ENCODE results near the gene ITGB3. TPM values are rescaled to one million over a fixed set of nuclear protein-coding genes. Genes with fewer than 3 reads are reported as not detected.
A peak's percentile ranks its signal among the peaks of the same experiment; 100 is the strongest.

Gene ITGB3
- total RNA-seq, 1 experiment from 2014 or later = 11.5 TPM

DNA sequence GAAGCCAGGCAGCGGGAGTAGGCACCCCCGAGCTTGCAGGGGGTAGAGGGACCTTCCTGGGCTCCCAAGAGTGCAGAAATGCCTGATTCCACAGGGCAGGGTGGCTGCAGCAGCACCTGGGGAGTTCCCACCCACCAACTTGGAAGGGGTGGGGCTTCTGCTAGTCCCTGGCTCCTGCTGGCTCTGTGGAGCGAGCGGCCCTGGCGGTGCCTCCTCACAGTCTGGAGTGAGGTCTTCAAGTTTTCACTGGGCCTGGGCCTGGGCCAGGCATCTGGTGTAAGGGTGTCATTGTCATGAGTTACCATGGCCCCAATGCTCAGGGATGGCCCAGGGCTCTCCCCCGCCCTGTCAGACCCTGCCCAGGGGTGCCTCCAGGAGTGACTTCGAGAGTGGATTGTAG, 15.8 kb upstream of the ITGB3 start:
- DNase-seq (ENCODE audit: low read depth, low spot score) = no peak
- in situ Hi-C loops (cut with HindIII; ENCODE audit: low pct_unique_long_range_greater_than_20kb, low sequenced_read_pairs) = no loop called here

GRCh38 chr17:47238321-47239010, 15.2 kb upstream of the ITGB3 start:
- in situ Hi-C loops (cut with HindIII; ENCODE audit: low pct_unique_long_range_greater_than_20kb, low sequenced_read_pairs) = no loop called here
- DNase-seq (ENCODE audit: low read depth, low spot score) = no peak

GRCh38 chr17:47239619-47239966, 14.0 kb upstream of the ITGB3 start:
- no peak for DNase-seq (ENCODE audit: low read depth, low spot score)
- in situ Hi-C loops (cut with HindIII; ENCODE audit: low pct_unique_long_range_greater_than_20kb, low sequenced_read_pairs) = no loop called here

- peak; percentile 97 for DNase-seq (ENCODE audit: low read depth, low spot score)
- in situ Hi-C loops (cut with HindIII; ENCODE audit: low pct_unique_long_range_greater_than_20kb, low sequenced_read_pairs) = no loop called here
Observed at GRCh38 chr17:47239967-47240651, 13.5 kb upstream of the ITGB3 start.

DNA sequence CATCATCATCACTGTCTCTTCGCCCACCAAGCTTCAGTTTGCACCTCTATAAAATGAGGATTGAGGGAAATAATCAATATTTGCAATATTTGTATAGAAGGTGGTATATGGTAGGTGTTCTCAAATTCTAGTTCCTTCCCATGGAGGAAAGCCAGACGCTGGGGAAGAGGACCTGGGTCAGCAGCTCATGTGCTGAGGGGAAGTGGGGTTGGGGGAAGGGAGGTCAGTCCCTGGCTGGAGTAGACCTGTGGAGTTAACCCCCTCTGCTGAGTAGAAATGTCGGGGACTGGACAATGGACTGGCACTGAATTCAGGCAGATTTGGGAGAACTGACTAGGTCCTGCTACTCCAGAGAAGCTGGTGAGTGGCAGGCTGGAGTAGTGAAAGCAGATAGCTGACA, 12.8 kb upstream of the ITGB3 start:
- DNase-seq (ENCODE audit: low read depth, low spot score) = no peak
- in situ Hi-C loops (cut with HindIII; ENCODE audit: low pct_unique_long_range_greater_than_20kb, low sequenced_read_pairs) = no loop called here

GRCh38 chr17:47242648-47243047, 11.0 kb upstream of the ITGB3 start:
- no peak for DNase-seq (ENCODE audit: low read depth, low spot score)
- in situ Hi-C loops (cut with HindIII; ENCODE audit: low pct_unique_long_range_greater_than_20kb, low sequenced_read_pairs) = no loop called here

DNA sequence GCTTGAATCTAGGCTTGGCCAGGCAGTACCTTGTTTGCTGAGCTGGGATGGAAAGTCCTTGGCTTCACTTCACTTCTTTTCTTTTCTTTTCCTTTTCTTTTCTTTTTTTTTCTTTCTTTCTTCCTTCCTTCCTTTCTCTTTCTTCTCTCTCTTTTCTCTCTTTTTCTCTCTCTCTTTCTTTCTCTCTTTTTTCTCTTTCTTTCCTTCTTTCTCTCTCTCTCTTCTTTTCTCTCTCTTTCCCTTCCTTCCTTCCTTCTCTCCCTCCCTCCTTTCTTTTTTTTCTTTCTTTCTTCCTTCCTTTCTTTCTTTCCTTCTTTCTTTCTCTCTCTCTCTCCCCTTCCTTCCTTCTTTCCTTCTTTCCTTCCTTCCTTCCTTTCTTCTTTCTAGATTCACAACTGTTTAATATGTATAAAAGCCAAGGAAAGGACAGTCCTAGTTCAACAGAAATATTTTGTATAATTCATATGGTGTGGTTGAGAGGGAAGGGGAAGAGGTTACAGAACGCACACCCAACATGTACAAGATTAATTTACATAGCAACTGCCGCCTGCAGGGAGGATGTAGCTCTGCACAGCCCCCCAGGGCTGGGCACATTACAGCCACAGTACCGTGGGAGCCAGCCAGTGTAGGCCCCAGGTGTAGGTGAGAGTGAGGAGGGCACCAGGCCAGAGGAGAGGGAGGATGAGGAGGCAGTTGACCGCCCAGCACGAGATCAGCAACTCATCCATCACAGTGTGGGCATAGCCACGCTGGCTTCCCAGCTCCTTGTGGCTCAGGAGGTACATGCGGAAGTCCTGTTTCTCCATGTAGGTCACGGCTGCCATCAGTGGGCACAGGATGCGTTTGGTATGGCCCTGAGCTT, 9.7 kb upstream of the ITGB3 start:
- DNase-seq (ENCODE audit: low read depth, low spot score) = no peak
- in situ Hi-C loops (cut with HindIII; ENCODE audit: low pct_unique_long_range_greater_than_20kb, low sequenced_read_pairs) = no loop called here

DNA sequence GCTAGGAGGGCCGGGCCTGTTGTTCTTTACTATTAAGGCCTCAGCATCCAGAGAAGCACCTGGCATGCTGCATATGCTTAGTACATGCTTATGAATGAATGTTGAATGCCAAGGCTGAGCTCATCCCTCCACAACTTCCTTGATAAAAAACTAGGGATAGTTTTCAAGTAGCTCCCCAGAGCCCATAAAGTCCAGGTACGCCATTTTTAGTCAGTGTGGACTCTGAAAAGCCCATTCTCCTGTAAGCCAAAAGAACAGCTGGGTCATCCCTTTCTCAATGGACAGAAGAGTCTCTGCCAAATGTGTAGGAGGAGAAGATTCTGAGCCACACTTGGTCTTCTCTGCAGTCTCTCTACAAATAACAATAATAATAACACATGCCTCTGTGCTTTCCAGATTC, 8.9 kb upstream of the ITGB3 start:
- in situ Hi-C loops (cut with HindIII; ENCODE audit: low pct_unique_long_range_greater_than_20kb, low sequenced_read_pairs) = no loop called here

GRCh38 chr17:47246120-47246519, 7.5 kb upstream of the ITGB3 start:
- no peak for DNase-seq (ENCODE audit: low read depth, low spot score)
- in situ Hi-C loops (cut with HindIII; ENCODE audit: low pct_unique_long_range_greater_than_20kb, low sequenced_read_pairs) = no loop called here

More for the DNA sequence above, 8.9 kb upstream of the ITGB3 start:
- no peak for DNase-seq (ENCODE audit: low read depth, low spot score)

GRCh38 chr17:47250855-47251254, 2.8 kb upstream of the ITGB3 start:
- in situ Hi-C loops (cut with HindIII; ENCODE audit: low pct_unique_long_range_greater_than_20kb, low sequenced_read_pairs) = no loop called here

GRCh38 chr17:47251421-47251940, 2.1 kb upstream of the ITGB3 start:
- no peak for DNase-seq (ENCODE audit: low read depth, low spot score)
- in situ Hi-C loops (cut with HindIII; ENCODE audit: low pct_unique_long_range_greater_than_20kb, low sequenced_read_pairs) = no loop called here

More at GRCh38 chr17:47250855-47251254, 2.8 kb upstream of the ITGB3 start:
- no peak for DNase-seq (ENCODE audit: low read depth, low spot score)

DNA sequence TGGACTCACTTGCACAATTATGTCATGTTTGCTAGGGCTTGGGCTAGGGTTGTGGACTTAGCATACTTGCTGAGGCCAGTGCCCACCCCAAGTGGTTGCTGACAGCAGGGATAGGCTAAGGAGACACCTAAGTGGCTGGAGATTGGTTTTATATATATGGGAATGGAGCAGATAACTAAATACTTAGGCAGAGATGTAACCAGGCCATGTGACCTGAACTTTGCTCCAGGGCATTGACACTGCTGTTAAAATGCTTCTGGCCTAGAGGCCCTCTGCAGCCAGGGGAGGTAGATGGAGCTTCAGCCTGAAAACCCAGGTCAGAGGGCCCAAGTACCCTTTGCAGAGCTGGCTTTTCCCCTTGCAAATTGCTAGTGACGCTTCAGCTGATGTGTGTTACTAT, 1.4 kb upstream of the ITGB3 start:
- in situ Hi-C loops (cut with HindIII; ENCODE audit: low pct_unique_long_range_greater_than_20kb, low sequenced_read_pairs) = no loop called here

DNA sequence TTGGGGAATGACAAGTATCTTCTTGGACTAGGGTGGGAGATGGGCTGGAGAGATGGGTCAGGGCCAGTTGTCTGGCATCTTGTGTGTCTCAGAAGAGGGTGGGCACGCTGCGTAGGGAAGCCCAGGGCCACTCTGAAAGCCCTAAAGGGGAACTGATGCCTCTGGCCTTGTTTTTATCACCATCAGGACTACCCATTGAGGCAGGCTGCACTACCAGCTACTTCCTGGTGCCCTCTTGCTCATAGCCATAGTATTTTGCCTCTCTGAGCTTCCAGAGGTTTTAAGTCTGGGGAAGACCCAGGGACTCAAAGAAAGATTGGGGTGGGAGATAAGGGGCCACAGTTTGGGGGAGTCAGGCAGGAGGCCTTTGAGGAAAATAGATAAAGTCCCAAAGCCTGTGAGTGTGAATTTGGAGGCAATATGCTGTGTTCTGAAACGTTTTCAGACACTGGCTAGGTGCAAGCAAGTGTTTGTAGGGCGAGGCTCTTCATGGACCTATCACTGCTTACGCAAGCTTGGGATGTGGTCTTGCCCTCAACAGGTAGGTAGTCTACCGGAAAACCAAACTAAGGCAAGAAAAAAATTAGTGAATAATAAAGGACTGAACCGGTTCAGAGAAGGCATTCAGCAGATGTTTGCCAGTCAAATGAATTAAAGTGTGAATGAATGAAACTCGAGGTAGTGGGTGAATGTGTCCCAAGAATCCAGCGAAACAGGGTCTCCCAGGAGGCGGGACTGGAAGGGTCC, 688 bp upstream of the ITGB3 start:
- in situ Hi-C loops (cut with HindIII; ENCODE audit: low pct_unique_long_range_greater_than_20kb, low sequenced_read_pairs) = no loop called here
- no peak for DNase-seq (ENCODE audit: low read depth, low spot score)

More for the DNA sequence above, 1.4 kb upstream of the ITGB3 start:
- DNase-seq (ENCODE audit: low read depth, low spot score) = no peak

DNA sequence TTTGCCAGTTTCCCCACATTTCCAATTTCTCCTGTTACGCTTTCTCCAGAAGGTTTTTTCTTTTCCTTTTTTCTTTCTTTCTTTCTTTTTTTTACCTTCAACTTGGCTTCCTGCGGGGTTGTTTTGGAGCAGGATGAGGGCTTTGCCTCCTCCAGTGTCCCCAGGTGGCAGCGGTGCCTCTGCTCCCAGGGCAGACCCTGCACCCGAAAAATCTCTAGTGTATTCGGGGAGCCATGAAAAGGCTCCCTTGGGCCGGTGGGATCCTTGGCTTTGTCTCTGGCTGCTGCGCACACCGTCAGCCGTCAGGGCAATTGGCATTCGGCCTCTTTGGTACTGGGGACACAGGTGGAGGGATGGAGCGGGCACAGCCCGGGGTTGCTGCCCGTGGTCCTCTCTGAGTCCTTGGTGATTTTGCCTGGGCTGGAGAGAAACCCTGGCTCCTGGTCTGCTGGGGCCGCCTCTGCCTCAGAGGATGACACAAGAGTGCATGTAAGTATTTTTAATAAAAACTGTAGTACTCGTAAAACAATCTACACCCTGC, 846 bp downstream of the ITGB3 start:
- in situ Hi-C loops (cut with HindIII; ENCODE audit: low pct_unique_long_range_greater_than_20kb, low sequenced_read_pairs) = no loop called here
- no peak for DNase-seq (ENCODE audit: low read depth, low spot score)

DNA sequence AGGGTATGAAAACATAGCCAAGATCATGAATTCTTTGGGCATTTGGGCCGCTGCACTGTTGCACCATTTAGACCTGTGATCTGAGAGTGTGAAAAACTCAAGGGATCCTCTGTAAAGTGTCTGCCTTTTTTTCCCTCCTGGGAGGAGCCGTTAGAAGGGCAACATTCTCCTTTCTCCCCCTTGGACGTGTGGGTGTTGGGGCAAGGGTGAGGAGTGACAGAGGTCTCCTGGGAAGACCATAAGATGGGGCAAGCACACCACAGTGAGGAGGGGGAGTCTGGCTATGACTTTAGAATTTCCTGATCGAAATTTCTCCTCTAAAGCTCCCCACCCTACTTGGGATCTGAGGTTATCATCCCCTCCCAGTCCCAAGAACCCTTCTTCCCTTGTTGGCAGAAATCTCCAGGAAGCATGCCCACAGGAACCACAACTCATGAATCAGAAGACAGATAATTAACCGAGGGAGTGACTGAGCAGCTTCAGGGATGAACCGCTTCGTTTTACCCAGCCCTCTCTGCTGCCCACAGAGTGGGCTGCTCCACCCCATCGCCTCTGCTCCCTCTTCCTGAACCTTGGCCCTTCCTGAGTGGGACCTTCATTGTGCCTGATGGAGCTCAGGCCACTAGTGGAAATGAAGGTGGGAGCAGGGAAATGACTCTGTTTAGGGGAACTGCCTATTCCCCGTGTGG, 4.2 kb downstream of the ITGB3 start:
- in situ Hi-C loops (cut with HindIII; ENCODE audit: low pct_unique_long_range_greater_than_20kb, low sequenced_read_pairs) = no loop called here
- DNase-seq (ENCODE audit: low read depth, low spot score) = peak; percentile 79

- peak; percentile 92 for DNase-seq (ENCODE audit: low read depth, low spot score)
- in situ Hi-C loops (cut with HindIII; ENCODE audit: low pct_unique_long_range_greater_than_20kb, low sequenced_read_pairs) = no loop called here
Observed at GRCh38 chr17:47262586-47262985, 9.0 kb downstream of the ITGB3 start.

- no peak for DNase-seq (ENCODE audit: low read depth, low spot score)
Observed at GRCh38 chr17:47264166-47264565, 10.5 kb downstream of the ITGB3 start.

More at GRCh38 chr17:47264166-47264565, 10.5 kb downstream of the ITGB3 start:
- in situ Hi-C loops (cut with HindIII; ENCODE audit: low pct_unique_long_range_greater_than_20kb, low sequenced_read_pairs) = no loop called here

All from SK-MEL-5 (cell line).